HUDEP-2 (cell line): ENCODE results near the gene ELL2.
A peak's percentile ranks its signal among the peaks of the same experiment; 100 is the strongest.

Experiments used
- DNase-seq, 76 experiments: peaks; one replicate each; lab custom pipeline; 2025; ENCODE audit not compliant: unreplicated experiment in 76 of 76; lab: John Stamatoyannopoulos, UW

ELL2 gene

GRCh38 chr5:95958310-95959014, 3.2 kb downstream of the ELL2 start:
- DNase-seq, result peak in 33 of 76 experiments; percentile 4 to 55 (median 26)

- no peak for DNase-seq
Measured at GRCh38 chr5:95957561-95958203, 4.0 kb downstream of the ELL2 start.

- DNase-seq, result no peak
Measured at GRCh38 chr5:95956900-95957293, 4.8 kb downstream of the ELL2 start.

- DNase-seq, result peak in 1 of 76 experiments; percentile 13
Measured at GRCh38 chr5:95956021-95956899, 5.4 kb downstream of the ELL2 start.

- DNase-seq, result no peak
Measured at GRCh38 chr5:95954716-95955115, 6.9 kb downstream of the ELL2 start.

- no peak for DNase-seq
Measured at GRCh38 chr5:95953021-95953702, 8.5 kb downstream of the ELL2 start.

GRCh38 chr5:95951916-95952315, 9.7 kb downstream of the ELL2 start:
- no peak for DNase-seq

GRCh38 chr5:95949810-95950209, 11.8 kb downstream of the ELL2 start:
- DNase-seq, result no peak

- DNase-seq, result no peak
Measured at GRCh38 chr5:95948631-95949030, 13.0 kb downstream of the ELL2 start.

GRCh38 chr5:95946451-95946850, 15.2 kb downstream of the ELL2 start:
- no peak for DNase-seq

GRCh38 chr5:95942968-95943367, 18.7 kb downstream of the ELL2 start:
- no peak for DNase-seq

- DNase-seq, result no peak
Measured at GRCh38 chr5:95942414-95942813, 19.2 kb downstream of the ELL2 start.

GRCh38 chr5:95941756-95942155, 19.9 kb downstream of the ELL2 start:
- no peak for DNase-seq

GRCh38 chr5:95940758-95941682, 20.6 kb downstream of the ELL2 start:
- DNase-seq, result no peak

- no peak for DNase-seq
Measured at GRCh38 chr5:95939465-95939864, 22.2 kb downstream of the ELL2 start.

GRCh38 chr5:95938766-95939165, 22.9 kb downstream of the ELL2 start:
- DNase-seq, result no peak

- no peak for DNase-seq
Measured at GRCh38 chr5:95938347-95938746, 23.3 kb downstream of the ELL2 start.

- no peak for DNase-seq
Measured at GRCh38 chr5:95937607-95938152, 24.0 kb downstream of the ELL2 start.

- DNase-seq, result no peak
Measured at GRCh38 chr5:95936812-95937397, 24.7 kb downstream of the ELL2 start.
